ENCODE results near the gene TSPAN18. TPM values are rescaled to one million over a fixed set of nuclear protein-coding genes. Genes with fewer than 3 reads are reported as not detected.

Gene TSPAN18
- total RNA-seq, 1 experiment from 2014 or later: 18.3 TPM

GRCh38 chr11:44797051-44797450 lies 70.3 kb downstream of the TSPAN18 start:
- BruUV-seq (replicated peaks): no TSS peak
- no peaks in the 10 kb centered on the region for H4K20me1 ChIP-seq (ENCODE audit: insufficient read depth)
- no peak overlapping the region for H3K27ac ChIP-seq (ENCODE audit: low read depth, low read length)
- no peaks in the 10 kb centered on the region for H3K79me2 ChIP-seq (ENCODE audit: insufficient read depth, low read length)
- H3K27me3 ChIP-seq (ENCODE audit: insufficient read depth, low read length): no peaks in the 10 kb centered on the region
- ATAC-seq (no peak), DNase-seq (ENCODE audit: low read depth, low spot score) (no peak)
- H3K4me2 ChIP-seq (ENCODE audit: low read length): no peak overlapping the region
- ChIA-PET POLR2A (no interaction called here), CTCF (no interaction called here), RAD21 (ENCODE audit: low non-redundant PET in 1 of 2, low total read pairs in 2 of 2, uncharacterized antibody in 2 of 2, unreplicated experiment in 2 of 2) (no interaction called here)
- H3K9me3 ChIP-seq (ENCODE audit: control insufficient read depth in 1 of 2, insufficient read depth in 1 of 2, low read depth in 1 of 2, low read length in 2 of 2): no peaks in the 10 kb centered on the region
- no peaks in the 10 kb centered on the region for H3K36me3 ChIP-seq (ENCODE audit: control insufficient read depth in 1 of 2, insufficient read depth in 2 of 2, low read length in 2 of 2)
- no peaks in the 10 kb centered on the region for H3K9me2 ChIP-seq (ENCODE audit: insufficient read depth)
- no peaks in the 10 kb centered on the region for H3K4me1 ChIP-seq (ENCODE audit: control insufficient read depth in 1 of 2, insufficient read depth in 2 of 2, low read length in 2 of 2)
- H2AFZ ChIP-seq (ENCODE audit: low read depth, low read length, poor library complexity, severe bottlenecking): no peak overlapping the region
- TF ChIP-seq ZFX (IDR thresholded peaks at IDR 0.05) (no peak), ZBTB33 (IDR thresholded peaks at IDR 0.05; ENCODE audit: extremely low read depth, insufficient replicate concordance, low read length) (no peak), YY1 (IDR thresholded peaks at IDR 0.05; ENCODE audit: extremely low read depth, insufficient replicate concordance, low read depth, low read length) (no peak), EZH2phosphoT487 (IDR thresholded peaks at IDR 0.05; ENCODE audit: borderline replicate concordance) (no peak), CEBPB (IDR thresholded peaks at IDR 0.05; ENCODE audit: low read depth) (no peak), FOSL1 (IDR thresholded peaks at IDR 0.05; ENCODE audit: low read depth) (no peak), RAD21 (IDR thresholded peaks at IDR 0.05; ENCODE audit: low read depth) (no peak), SP1 (IDR thresholded peaks at IDR 0.05; ENCODE audit: low read depth) (no peak), ELF1 (IDR thresholded peaks at IDR 0.05; ENCODE audit: borderline replicate concordance, low read depth) (no peak), TCF7L2 (IDR thresholded peaks at IDR 0.05; ENCODE audit: borderline replicate concordance, extremely low read depth, insufficient read depth, insufficient read length) (no peak), SIN3A (IDR thresholded peaks at IDR 0.05; ENCODE audit: low read depth) (no peak), CBX3 (IDR thresholded peaks at IDR 0.05; ENCODE audit: low read depth) (no peak), SRF (IDR thresholded peaks at IDR 0.05; ENCODE audit: low read depth) (no peak), EGR1 (IDR thresholded peaks at IDR 0.05; ENCODE audit: low read depth) (no peak), EZH2 (IDR thresholded peaks at IDR 0.05) (no peak)
- TF ChIP-seq, protein P1, sequence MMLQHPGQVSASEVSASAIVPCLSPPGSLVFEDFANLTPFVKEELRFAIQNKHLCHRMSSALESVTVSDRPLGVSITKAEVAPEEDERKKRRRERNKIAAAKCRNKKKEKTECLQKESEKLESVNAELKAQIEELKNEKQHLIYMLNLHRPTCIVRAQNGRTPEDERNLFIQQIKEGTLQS (IDR thresholded peaks at IDR 0.05): no peak
- no peak overlapping the region for H3K9ac ChIP-seq (ENCODE audit: low read length)
- intact Hi-C loops (cut with micrococcal nuclease): no loop called here
- no peak overlapping the region for H3K4me3 ChIP-seq (replicated peaks in 1 of 2; ENCODE audit: low read depth in 1 of 2, low read length in 2 of 2)

Data from HCT116 (cell line).